ENCODE results near the gene CDHR1.

- TF ChIP-seq, protein P1, sequence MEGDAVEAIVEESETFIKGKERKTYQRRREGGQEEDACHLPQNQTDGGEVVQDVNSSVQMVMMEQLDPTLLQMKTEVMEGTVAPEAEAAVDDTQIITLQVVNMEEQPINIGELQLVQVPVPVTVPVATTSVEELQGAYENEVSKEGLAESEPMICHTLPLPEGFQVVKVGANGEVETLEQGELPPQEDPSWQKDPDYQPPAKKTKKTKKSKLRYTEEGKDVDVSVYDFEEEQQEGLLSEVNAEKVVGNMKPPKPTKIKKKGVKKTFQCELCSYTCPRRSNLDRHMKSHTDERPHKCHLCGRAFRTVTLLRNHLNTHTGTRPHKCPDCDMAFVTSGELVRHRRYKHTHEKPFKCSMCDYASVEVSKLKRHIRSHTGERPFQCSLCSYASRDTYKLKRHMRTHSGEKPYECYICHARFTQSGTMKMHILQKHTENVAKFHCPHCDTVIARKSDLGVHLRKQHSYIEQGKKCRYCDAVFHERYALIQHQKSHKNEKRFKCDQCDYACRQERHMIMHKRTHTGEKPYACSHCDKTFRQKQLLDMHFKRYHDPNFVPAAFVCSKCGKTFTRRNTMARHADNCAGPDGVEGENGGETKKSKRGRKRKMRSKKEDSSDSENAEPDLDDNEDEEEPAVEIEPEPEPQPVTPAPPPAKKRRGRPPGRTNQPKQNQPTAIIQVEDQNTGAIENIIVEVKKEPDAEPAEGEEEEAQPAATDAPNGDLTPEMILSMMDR (IDR thresholded peaks at IDR 0.05): no peak
- no peak for TF ChIP-seq POLR2A (IDR thresholded peaks at IDR 0.05)
Measured at GRCh38 chr10:84261236-84261915, 67.0 kb downstream of the CDHR1 start.
